Fibroblast of lung (primary cell): Measurements from ENCODE around the gene SH3TC1. TPM values are rescaled to one million over a fixed set of nuclear protein-coding genes. Genes with fewer than 3 reads are reported as not detected.

Source experiments
- DNase-seq, 2 donors: peaks; one replicate each; pipeline versions ENCODE4 v3.0.0 to v3.0.0-alpha.2; 2010; ENCODE audit warnings: low read depth in 2 of 2
- H2AFZ ChIP-seq: 2 replicates; pipeline ENCODE4 v1.5.1; 2012; ENCODE audit warnings: low read length, control low read depth, inconsistent platforms
- H3K27ac ChIP-seq: 2 replicates; pipeline ENCODE4 v1.5.1; 2011; ENCODE audit warnings: low read length, control low read depth; ENCODE audit not compliant: insufficient read depth
- H3K27me3 ChIP-seq: 2 replicates; pipeline ENCODE4 v1.5.1; 2011; ENCODE audit warnings: mild to moderate bottlenecking, low read length; ENCODE audit not compliant: control insufficient read depth, insufficient read depth
- H3K36me3 ChIP-seq: 2 replicates; pipeline ENCODE4 v1.5.1; 2011; ENCODE audit warnings: low read length; ENCODE audit not compliant: control insufficient read depth, insufficient read depth
- H3K4me1 ChIP-seq: 2 replicates; pipeline ENCODE4 v1.5.1; 2011; ENCODE audit warnings: low read length; ENCODE audit not compliant: control insufficient read depth, insufficient read depth; ENCODE audit errors: extremely low read depth
- H3K4me2 ChIP-seq: 2 replicates; pipeline ENCODE4 v1.5.1; 2011; ENCODE audit warnings: low read length, control low read depth; ENCODE audit not compliant: insufficient read depth; ENCODE audit errors: extremely low read depth
- H3K4me3 ChIP-seq, 4 experiments: fragments of 200-600 bp in 1 of 4; sonication (generic) in 1 of 4; replicated peaks in 1 of 4; 2 replicates each; pipeline ENCODE4 v1.5.1; 2011 to 2016; ENCODE audit warnings: low read length in 4 of 4, low read depth in 3 of 4, mild to moderate bottlenecking in 3 of 4, control low read depth in 2 of 4, inconsistent platforms in 1 of 4, mixed read lengths in 1 of 4; ENCODE audit not compliant: insufficient read depth in 1 of 4; ENCODE audit errors: control extremely low read depth in 1 of 4
- H3K79me2 ChIP-seq: 2 replicates; pipeline ENCODE4 v1.5.1; 2012; ENCODE audit warnings: mild to moderate bottlenecking, low read length, inconsistent platforms; ENCODE audit not compliant: control insufficient read depth, insufficient read depth
- H3K9ac ChIP-seq: 2 replicates; pipeline ENCODE4 v1.5.1; 2011; ENCODE audit warnings: mild to moderate bottlenecking, low read length, control low read depth; ENCODE audit not compliant: insufficient read depth
- H3K9me3 ChIP-seq: 2 replicates; pipeline ENCODE4 v1.5.1; 2012; ENCODE audit warnings: low read depth, low read length; ENCODE audit not compliant: control insufficient read depth, insufficient read depth
- H4K20me1 ChIP-seq: 2 replicates; pipeline ENCODE4 v1.5.1; 2011; ENCODE audit warnings: low read length; ENCODE audit not compliant: control insufficient read depth, insufficient read depth; ENCODE audit errors: extremely low read depth
- EZH2 ChIP-seq: IDR thresholded peaks from 2 replicates; pipeline ENCODE4 v1.5.1; 2012; ENCODE audit warnings: low read length, control low read depth, mild to moderate bottlenecking; ENCODE audit errors: missing control alignments
- polyA plus RNA-seq, 2 donors: library from polyadenylated mRNA; depleted of rRNA in 1 of 2; stranded (reverse) in 1 of 2; unstranded in 1 of 2; fragments of >200 nt; gene quantifications; 2 replicates each; pipeline ENCODE4 v1.2.1, GENCODE V29; 2011 to 2012; ENCODE audit warnings: missing spikeins in 1 of 2
- total RNA-seq: library from RNA; depleted of rRNA; stranded (reverse); fragments of >200 nt; gene quantifications from 2 replicates; pipeline ENCODE4 v1.2.1, GENCODE V29; 2014
- TF ChIP-seq, protein P1 (sequence below), 2 donors: IDR thresholded peaks in 1 of 2; conservative IDR thresholded peaks in 1 of 2; 1 replicate in 1 of 2; 2 replicates in 1 of 2; pipeline ENCODE4 v1.5.1; 2011 to 2012; ENCODE audit warnings: low read length in 2 of 2, control low read depth in 1 of 2, inconsistent platforms in 1 of 2, low read depth in 1 of 2, mild to moderate bottlenecking in 1 of 2

The SH3TC1 gene
- total and polyA plus RNA-seq, 2 donors (not counting 1 experiment from before 2014, with no cell fraction given): 3.3 to 11.6 TPM

DNA sequence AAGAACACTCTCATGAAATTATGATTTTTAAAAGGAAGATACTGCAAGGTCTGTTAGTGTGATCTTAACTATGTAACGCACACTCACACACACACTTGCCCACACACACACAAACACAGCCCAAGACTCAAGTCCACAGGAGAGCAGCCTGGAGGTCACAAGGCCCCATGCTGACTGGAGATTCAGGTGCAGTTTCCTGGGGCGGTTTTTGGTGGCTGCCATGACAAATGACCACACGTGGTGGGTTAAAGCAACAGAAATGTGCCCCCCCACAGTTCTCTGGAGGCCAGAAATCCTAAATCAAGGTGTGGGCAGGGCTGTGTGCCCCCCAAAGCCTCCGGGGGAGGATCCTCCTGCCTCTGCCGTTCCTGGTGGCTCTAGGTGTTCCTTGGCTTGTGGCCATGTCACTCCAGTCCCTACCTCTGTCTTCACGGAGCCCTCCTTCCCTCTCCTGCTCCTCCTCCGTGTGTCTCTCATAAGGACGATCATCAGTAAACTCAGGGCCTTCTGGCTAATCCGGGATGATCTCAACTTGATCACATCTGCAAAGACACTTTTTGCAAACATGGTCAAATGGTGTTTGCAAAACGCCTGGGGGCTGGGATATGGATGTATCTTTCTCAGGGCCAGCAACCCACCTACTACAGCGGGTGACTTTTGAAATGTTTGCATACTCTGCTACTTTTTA lies 60.8 kb downstream of the SH3TC1 start:
- Histone ChIP-seq H3K4me2 (no peak overlapping the region), H2AFZ (no peak overlapping the region), H3K36me3 (no peaks in the 10 kb centered on the region), H3K27ac (no peak overlapping the region), H3K79me2 (no peaks in the 10 kb centered on the region), H3K4me3 (no peak overlapping the region), H3K4me1 (peaks cover 4% of the 10 kb centered on the region), H4K20me1 (no peaks in the 10 kb centered on the region), H3K9ac (no peak overlapping the region), H3K27me3 (peaks cover 2% of the 10 kb centered on the region), H3K9me3 (no peaks in the 10 kb centered on the region)
- DNase-seq: no peak
- TF ChIP-seq, protein P1, sequence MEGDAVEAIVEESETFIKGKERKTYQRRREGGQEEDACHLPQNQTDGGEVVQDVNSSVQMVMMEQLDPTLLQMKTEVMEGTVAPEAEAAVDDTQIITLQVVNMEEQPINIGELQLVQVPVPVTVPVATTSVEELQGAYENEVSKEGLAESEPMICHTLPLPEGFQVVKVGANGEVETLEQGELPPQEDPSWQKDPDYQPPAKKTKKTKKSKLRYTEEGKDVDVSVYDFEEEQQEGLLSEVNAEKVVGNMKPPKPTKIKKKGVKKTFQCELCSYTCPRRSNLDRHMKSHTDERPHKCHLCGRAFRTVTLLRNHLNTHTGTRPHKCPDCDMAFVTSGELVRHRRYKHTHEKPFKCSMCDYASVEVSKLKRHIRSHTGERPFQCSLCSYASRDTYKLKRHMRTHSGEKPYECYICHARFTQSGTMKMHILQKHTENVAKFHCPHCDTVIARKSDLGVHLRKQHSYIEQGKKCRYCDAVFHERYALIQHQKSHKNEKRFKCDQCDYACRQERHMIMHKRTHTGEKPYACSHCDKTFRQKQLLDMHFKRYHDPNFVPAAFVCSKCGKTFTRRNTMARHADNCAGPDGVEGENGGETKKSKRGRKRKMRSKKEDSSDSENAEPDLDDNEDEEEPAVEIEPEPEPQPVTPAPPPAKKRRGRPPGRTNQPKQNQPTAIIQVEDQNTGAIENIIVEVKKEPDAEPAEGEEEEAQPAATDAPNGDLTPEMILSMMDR (conservative IDR thresholded peaks at IDR 0.05 in 1 of 2, IDR thresholded peaks at IDR 0.05 in 1 of 2; ENCODE audit: low read depth in 1 of 2, low read length in 2 of 2): no peak
- no peak for TF ChIP-seq EZH2

DNA sequence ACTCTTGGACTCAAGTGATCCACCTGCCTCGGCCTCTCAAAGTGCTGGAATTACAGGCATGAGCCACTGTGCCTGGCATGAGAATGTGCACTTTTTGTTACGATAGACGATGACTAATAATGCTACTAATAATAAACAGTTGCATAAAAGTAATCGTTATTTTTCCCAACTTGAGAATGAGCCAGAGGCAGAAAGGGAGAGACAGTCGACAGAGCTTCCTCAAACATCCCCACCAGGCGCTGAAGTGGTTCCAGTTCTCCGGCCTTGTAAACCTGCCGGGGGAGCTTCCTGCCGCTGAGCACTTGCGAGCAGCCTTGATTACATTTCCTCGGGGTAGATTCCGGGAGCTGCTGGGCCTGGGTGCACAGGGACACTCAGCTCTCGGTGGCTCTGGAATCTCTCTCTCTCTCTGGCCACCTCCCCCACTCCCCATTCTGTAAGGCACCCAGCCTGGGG lies 61.6 kb downstream of the SH3TC1 start:
- H3K27ac ChIP-seq: peak overlapping the region; percentile 18
- H2AFZ ChIP-seq: no peak overlapping the region
- no peak for TF ChIP-seq EZH2
- TF ChIP-seq, protein P1 (conservative IDR thresholded peaks at IDR 0.05 in 1 of 2, IDR thresholded peaks at IDR 0.05 in 1 of 2; ENCODE audit: low read depth in 1 of 2, low read length in 2 of 2): peak in 1 of 2 donors; percentile 17
- peak; percentile 76 to 89 for DNase-seq
- H3K36me3 ChIP-seq: no peaks in the 10 kb centered on the region
- no peaks in the 10 kb centered on the region for H3K79me2 ChIP-seq
- H3K9me3 ChIP-seq: no peaks in the 10 kb centered on the region
- H3K4me1 ChIP-seq: peaks cover 4% of the 10 kb centered on the region
- H4K20me1 ChIP-seq: no peaks in the 10 kb centered on the region
- H3K4me3 ChIP-seq: no peak overlapping the region
- H3K4me2 ChIP-seq: no peak overlapping the region
- H3K9ac ChIP-seq: no peak overlapping the region
- peaks cover 2% of the 10 kb centered on the region for H3K27me3 ChIP-seq

DNA sequence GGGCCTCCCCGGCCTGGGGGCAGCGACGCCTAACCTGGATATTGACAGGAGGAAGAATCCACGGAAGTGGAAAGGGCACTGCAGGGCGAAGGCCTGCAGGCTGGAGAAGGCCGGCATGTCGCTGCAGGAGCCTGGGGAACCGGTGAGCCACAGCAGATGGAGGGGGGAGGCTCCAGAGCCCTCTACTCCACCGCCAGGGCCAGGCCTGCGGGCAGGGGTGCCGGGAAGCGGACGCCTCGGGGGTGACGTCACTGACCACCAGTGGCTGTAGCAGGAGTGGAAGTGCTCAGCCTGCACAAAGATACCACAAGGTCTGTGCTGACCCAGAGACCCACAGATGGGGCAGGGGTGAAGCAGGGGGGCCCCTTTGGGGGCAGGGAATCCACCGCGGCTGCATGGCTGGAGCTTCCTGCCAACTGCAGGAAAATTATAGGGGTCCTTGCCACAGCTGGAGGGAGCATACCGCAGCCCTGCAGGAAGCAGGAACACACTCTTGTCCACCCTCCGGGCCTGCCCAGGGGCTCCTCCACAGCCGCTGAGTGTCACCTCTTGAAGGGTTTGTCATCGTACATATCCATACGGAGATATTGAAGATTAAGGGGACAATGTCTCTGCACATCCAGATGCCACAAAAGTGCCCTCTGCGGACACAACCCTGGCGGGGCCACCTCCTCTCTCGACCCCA lies 62.9 kb downstream of the SH3TC1 start:
- no peaks in the 10 kb centered on the region for H3K36me3 ChIP-seq
- H2AFZ ChIP-seq: no peak overlapping the region
- H3K4me1 ChIP-seq: peaks cover 4% of the 10 kb centered on the region
- no peak overlapping the region for H3K4me3 ChIP-seq
- H4K20me1 ChIP-seq: no peaks in the 10 kb centered on the region
- no peaks in the 10 kb centered on the region for H3K9me3 ChIP-seq
- H3K27me3 ChIP-seq: peaks cover 2% of the 10 kb centered on the region
- H3K27ac ChIP-seq: no peak overlapping the region
- no peak overlapping the region for H3K9ac ChIP-seq
- DNase-seq: peak; percentile 44 to 84
- H3K4me2 ChIP-seq: no peak overlapping the region
- TF ChIP-seq EZH2: no peak
- TF ChIP-seq, protein P1 (conservative IDR thresholded peaks at IDR 0.05 in 1 of 2, IDR thresholded peaks at IDR 0.05 in 1 of 2; ENCODE audit: low read depth in 1 of 2, low read length in 2 of 2): no peak
- H3K79me2 ChIP-seq: no peaks in the 10 kb centered on the region
